Sigmoid colon (tissue), 7 donors: Measurements from ENCODE around the gene OSTN. TPM values are rescaled to one million over a fixed set of nuclear protein-coding genes. Genes with fewer than 3 reads are reported as not detected.

ENCODE experiments used
- DNase-seq: peaks from one replicate; pipeline ENCODE4 v3.0.0-alpha.2; 2019
- H3K27ac ChIP-seq, 4 donors: fragments of 200-600 bp; sonication (generic); one replicate each; pipeline ENCODE4 v1.5.1; 2016 to 2019; ENCODE audit warnings: mild to moderate bottlenecking in 1 of 4
- H3K27me3 ChIP-seq, 3 donors: fragments of 200-600 bp; sonication (generic); one replicate each; pipeline ENCODE4 v1.5.1; 2019; ENCODE audit warnings: mild to moderate bottlenecking in 1 of 3
- H3K36me3 ChIP-seq, 4 donors: fragments of 200-600 bp; sonication (generic); one replicate each; pipeline ENCODE4 v1.5.1; 2016 to 2019
- H3K4me1 ChIP-seq, 4 donors: fragments of 200-600 bp; sonication (generic); one replicate each; pipeline ENCODE4 v1.5.1; 2017 to 2019
- H3K4me3 ChIP-seq, 4 donors: fragments of 200-600 bp; sonication (generic); one replicate each; pipeline ENCODE4 v1.5.1; 2017 to 2019; ENCODE audit warnings: mild to moderate bottlenecking in 2 of 4, moderate library complexity in 1 of 4
- H3K9me3 ChIP-seq, 4 donors: fragments of 200-600 bp in 3 of 4; sonication (generic) in 3 of 4; one replicate each; pipeline versions ENCODE4 v1.5.1 to v1.6.1; 2013 to 2019
- EP300 ChIP-seq, 4 donors: sonication (generic); formaldehyde crosslinking; IDR thresholded peaks; one replicate each; pipeline ENCODE4 v1.6.1; 2017; ENCODE audit warnings: antibody characterized with exemption in 4 of 4
- POLR2A ChIP-seq, 2 donors: fragments of 450-650 bp; IDR thresholded peaks; one replicate each; pipeline ENCODE4 v1.6.1; 2016; ENCODE audit warnings: antibody characterized with exemption in 2 of 2, mild to moderate bottlenecking in 2 of 2, moderate library complexity in 2 of 2
- POLR2AphosphoS5 ChIP-seq, 4 donors: sonication (generic); formaldehyde crosslinking; IDR thresholded peaks; one replicate each; pipeline ENCODE4 v1.6.1; 2017; ENCODE audit warnings: antibody characterized with exemption in 4 of 4
- WGBS, 2 donors: extraction: QIAGEN DNeasy Blood & Tissue Kit; methylation state at CpG; one replicate each; pipeline ENCODE4 v1.1.7; 2013; 5-methylcytosine and 5-hydroxymethylcytosine counted together
- intact Hi-C: fragments of 100-400 bp; cut with DNase I; formaldehyde crosslinking; loops from one replicate; pipeline ENCODE4 v1.15.1; 2023
- polyA plus RNA-seq, 3 donors: library from polyadenylated mRNA; stranded (reverse); fragments of 200-250 nt; gene quantifications; one replicate each; pipeline ENCODE4 v1.2.3, GENCODE V29; 2013
- total RNA-seq, 4 donors: library from RNA; depleted of rRNA; stranded (reverse); fragments of >200 nt; gene quantifications; one replicate each; pipeline ENCODE4 v1.1.0, GENCODE V29; 2016
- TF ChIP-seq, protein P1 (sequence below), 4 experiments: fragments of 450-650 bp in 3 of 4; fragments of 200-600 bp in 1 of 4; IDR thresholded peaks; one replicate each; pipeline ENCODE4 v1.5.1; 2016 to 2019; ENCODE audit warnings: antibody characterized with exemption in 4 of 4, mild to moderate bottlenecking in 3 of 4, moderate library complexity in 2 of 4
- donor health status: healthy with polysubstance abuse.
- donor health status: Bipolar disorder and iron deficiency.
- donor health status: healthy.

The OSTN gene
- total and polyA plus RNA-seq, 7 donors, result 0.36 to 0.82 TPM; not detected in 5

- TF ChIP-seq, protein P1, sequence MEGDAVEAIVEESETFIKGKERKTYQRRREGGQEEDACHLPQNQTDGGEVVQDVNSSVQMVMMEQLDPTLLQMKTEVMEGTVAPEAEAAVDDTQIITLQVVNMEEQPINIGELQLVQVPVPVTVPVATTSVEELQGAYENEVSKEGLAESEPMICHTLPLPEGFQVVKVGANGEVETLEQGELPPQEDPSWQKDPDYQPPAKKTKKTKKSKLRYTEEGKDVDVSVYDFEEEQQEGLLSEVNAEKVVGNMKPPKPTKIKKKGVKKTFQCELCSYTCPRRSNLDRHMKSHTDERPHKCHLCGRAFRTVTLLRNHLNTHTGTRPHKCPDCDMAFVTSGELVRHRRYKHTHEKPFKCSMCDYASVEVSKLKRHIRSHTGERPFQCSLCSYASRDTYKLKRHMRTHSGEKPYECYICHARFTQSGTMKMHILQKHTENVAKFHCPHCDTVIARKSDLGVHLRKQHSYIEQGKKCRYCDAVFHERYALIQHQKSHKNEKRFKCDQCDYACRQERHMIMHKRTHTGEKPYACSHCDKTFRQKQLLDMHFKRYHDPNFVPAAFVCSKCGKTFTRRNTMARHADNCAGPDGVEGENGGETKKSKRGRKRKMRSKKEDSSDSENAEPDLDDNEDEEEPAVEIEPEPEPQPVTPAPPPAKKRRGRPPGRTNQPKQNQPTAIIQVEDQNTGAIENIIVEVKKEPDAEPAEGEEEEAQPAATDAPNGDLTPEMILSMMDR (IDR thresholded peaks at IDR 0.05), result no peak
- TF ChIP-seq POLR2AphosphoS5 (IDR thresholded peaks at IDR 0.05) (no peak), EP300 (IDR thresholded peaks at IDR 0.05) (no peak), POLR2A (IDR thresholded peaks at IDR 0.05) (no peak)
- Histone ChIP-seq H3K9me3 (no peaks in the 10 kb centered on the region), H3K27me3 (no peaks in the 10 kb centered on the region), H3K27ac (no peak overlapping the region), H3K4me1 (no peaks in the 10 kb centered on the region), H3K36me3 (no peaks in the 10 kb centered on the region), H3K4me3 (no peak overlapping the region)
- WGBS, 2 donors, result 86 to 90% methylated on average over 3 of the region's 3 CpGs
- intact Hi-C loops, result no loop called here
- DNase-seq, result no peak
Measured at GRCh38 chr3:191303596-191303995, 104.6 kb downstream of the OSTN start.

- Histone ChIP-seq H3K27me3 (no peaks in the 10 kb centered on the region), H3K9me3 (no peaks in the 10 kb centered on the region), H3K4me1 (no peaks in the 10 kb centered on the region), H3K36me3 (no peaks in the 10 kb centered on the region), H3K4me3 (no peak overlapping the region), H3K27ac (no peak overlapping the region)
- TF ChIP-seq EP300 (IDR thresholded peaks at IDR 0.05), result no peak
- TF ChIP-seq, protein P1 (IDR thresholded peaks at IDR 0.05), result no peak
- no peak for TF ChIP-seq POLR2AphosphoS5 (IDR thresholded peaks at IDR 0.05)
- no peak for TF ChIP-seq POLR2A (IDR thresholded peaks at IDR 0.05)
- 91 to 94% methylated on average over 4 of the region's 4 CpGs for WGBS, 2 donors
- intact Hi-C loops, result no loop called here
- no peak for DNase-seq
Measured at GRCh38 chr3:191306428-191306827, 107.4 kb downstream of the OSTN start.

GRCh38 chr3:191307341-191307740 is 108.3 kb downstream of the OSTN start:
- Histone ChIP-seq H3K36me3 (no peaks in the 10 kb centered on the region), H3K9me3 (no peaks in the 10 kb centered on the region), H3K4me3 (no peak overlapping the region), H3K4me1 (no peaks in the 10 kb centered on the region), H3K27ac (no peak overlapping the region), H3K27me3 (no peaks in the 10 kb centered on the region)
- no peak for DNase-seq
- intact Hi-C loops, result no loop called here
- no peak for TF ChIP-seq EP300 (IDR thresholded peaks at IDR 0.05)
- TF ChIP-seq, protein P1 (IDR thresholded peaks at IDR 0.05), result no peak
- no peak for TF ChIP-seq POLR2AphosphoS5 (IDR thresholded peaks at IDR 0.05)
- no peak for TF ChIP-seq POLR2A (IDR thresholded peaks at IDR 0.05)
- WGBS, 2 donors, result 77 to 82% methylated on average over 4 of the region's 4 CpGs

- Histone ChIP-seq H3K27ac (no peak overlapping the region), H3K27me3 (no peaks in the 10 kb centered on the region), H3K36me3 (no peaks in the 10 kb centered on the region), H3K4me3 (no peak overlapping the region), H3K4me1 (no peaks in the 10 kb centered on the region), H3K9me3 (no peaks in the 10 kb centered on the region)
- DNase-seq, result no peak
- WGBS, 2 donors, result 49 to 79% methylated on average over 2 of the region's 2 CpGs
- intact Hi-C loops, result no loop called here
- TF ChIP-seq, protein P1 (IDR thresholded peaks at IDR 0.05), result no peak
- TF ChIP-seq EP300 (IDR thresholded peaks at IDR 0.05) (no peak), POLR2AphosphoS5 (IDR thresholded peaks at IDR 0.05) (no peak), POLR2A (IDR thresholded peaks at IDR 0.05) (no peak)
Measured at GRCh38 chr3:191313296-191313695, 114.3 kb downstream of the OSTN start.

GRCh38 chr3:191314109-191314728 is 115.2 kb downstream of the OSTN start:
- intact Hi-C loops, result no loop called here
- WGBS, 2 donors, result 80 to 93% methylated on average over 5 of the region's 5 CpGs
- DNase-seq, result no peak
- H3K27ac ChIP-seq, result no peak overlapping the region
- H3K4me3 ChIP-seq, result no peak overlapping the region
- no peaks in the 10 kb centered on the region for H3K9me3 ChIP-seq
- H3K36me3 ChIP-seq, result no peaks in the 10 kb centered on the region
- H3K4me1 ChIP-seq, result no peaks in the 10 kb centered on the region
- H3K27me3 ChIP-seq, result no peaks in the 10 kb centered on the region
- TF ChIP-seq EP300 (IDR thresholded peaks at IDR 0.05) (no peak), POLR2A (IDR thresholded peaks at IDR 0.05) (no peak), POLR2AphosphoS5 (IDR thresholded peaks at IDR 0.05) (no peak)
- TF ChIP-seq, protein P1 (IDR thresholded peaks at IDR 0.05), result no peak
